Skin epidermis (tissue), 12 donors: ENCODE data around the gene ABTB2.

Experiments
- H3K27ac ChIP-seq, 21 experiments: fragments of 200-600 bp; sonication (generic) in 11 of 21; one replicate each; pipeline ENCODE4 v1.5.0; 2020; ENCODE audit warnings: mild to moderate bottlenecking in 3 of 21, inconsistent platforms in 2 of 21, moderate library complexity in 2 of 21
- H3K4me3 ChIP-seq, 7 experiments: fragments of 200-600 bp; sonication (generic) in 2 of 7; one replicate each; pipeline ENCODE4 v1.5.0; 2020; ENCODE audit warnings: inconsistent platforms in 2 of 7, mild to moderate bottlenecking in 2 of 7, moderate library complexity in 1 of 7

The ABTB2 gene

DNA sequence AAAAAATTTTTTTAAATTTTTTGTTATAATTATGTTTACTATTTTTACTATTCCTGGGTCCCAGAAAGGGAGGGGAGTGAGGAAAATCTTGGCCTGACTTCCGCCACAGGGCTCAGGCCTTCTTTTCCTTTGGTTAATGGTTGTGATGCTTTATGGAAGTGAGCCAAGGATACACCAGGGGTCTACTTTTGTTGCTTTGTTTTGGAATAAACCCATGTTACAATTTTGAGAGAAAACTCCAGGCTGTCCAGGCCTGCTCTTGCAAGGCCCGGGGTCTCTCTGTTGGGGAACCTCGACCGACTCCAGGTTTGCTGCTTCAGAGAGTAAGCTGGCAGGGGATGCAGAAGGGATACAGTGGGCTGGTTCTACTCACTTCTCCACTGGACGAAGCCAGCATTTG, 84.7 kb downstream of the ABTB2 start:
- Histone ChIP-seq H3K4me3 (no peak overlapping the region), H3K27ac (no peak overlapping the region)

DNA sequence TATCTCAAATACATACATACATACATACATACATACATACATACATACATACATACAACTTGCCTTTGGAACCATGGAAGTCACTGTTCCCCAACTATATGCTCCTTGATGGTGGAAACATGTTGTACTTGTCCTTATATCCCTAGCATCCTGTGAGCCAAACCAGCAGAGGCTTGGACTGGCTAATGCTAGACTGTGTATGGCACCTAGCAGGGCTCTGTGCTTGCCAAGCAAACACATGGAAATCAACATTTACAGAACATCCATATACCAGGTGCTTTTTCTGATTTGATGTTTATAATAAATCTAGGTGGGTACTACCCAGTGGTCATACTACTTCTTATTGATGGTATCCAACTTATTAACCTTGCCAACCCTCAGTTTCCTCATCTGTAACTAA, 86.1 kb downstream of the ABTB2 start:
- Histone ChIP-seq H3K27ac (no peak overlapping the region), H3K4me3 (no peak overlapping the region)

DNA sequence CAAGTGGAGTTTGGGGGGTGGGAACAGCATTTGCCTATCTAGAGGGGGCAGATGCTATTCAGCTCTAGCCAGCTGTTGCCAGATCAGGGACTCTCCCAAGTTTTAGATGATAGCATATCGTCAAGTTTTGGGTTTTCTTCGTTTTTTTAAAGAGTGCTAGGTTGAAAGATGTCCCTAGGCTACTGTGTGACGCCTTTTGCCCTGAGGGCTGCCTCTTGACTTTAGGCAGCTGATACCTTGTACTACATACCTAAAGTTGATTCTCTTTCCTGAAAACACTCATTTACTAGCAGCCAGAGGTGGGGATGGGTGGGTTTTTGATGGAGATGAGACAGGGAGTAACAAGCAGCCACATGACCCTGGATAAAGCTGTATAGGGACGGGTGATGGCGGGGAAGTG, 87.1 kb downstream of the ABTB2 start:
- Histone ChIP-seq H3K4me3 (no peak overlapping the region), H3K27ac (no peak overlapping the region)

DNA sequence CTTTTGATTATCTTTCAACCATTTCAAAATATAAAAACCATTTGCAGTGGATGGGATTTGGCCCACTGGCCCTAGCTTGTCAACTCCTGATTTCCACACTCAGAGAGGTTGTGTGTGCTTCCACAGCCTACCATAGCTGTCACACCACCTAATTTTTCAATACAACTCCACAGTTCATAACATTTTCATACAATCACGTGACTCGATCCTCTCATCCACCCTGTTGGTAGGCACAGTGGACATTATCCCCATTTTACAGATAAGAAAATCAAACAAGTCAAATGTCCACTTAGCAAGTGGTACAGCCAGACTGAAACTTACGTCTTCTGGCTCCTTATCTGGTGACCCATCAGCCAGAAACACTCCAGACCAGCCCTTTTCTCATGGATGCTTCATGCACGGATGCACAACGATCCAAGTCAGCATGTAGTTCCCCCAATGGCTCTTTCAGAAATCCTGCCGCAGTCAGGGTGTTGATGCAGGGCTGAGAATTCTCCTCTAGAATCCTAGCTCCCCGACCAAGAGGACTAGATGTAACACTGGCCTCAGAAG, 88.0 kb downstream of the ABTB2 start:
- H3K27ac ChIP-seq, result no peak overlapping the region
- no peak overlapping the region for H3K4me3 ChIP-seq

DNA sequence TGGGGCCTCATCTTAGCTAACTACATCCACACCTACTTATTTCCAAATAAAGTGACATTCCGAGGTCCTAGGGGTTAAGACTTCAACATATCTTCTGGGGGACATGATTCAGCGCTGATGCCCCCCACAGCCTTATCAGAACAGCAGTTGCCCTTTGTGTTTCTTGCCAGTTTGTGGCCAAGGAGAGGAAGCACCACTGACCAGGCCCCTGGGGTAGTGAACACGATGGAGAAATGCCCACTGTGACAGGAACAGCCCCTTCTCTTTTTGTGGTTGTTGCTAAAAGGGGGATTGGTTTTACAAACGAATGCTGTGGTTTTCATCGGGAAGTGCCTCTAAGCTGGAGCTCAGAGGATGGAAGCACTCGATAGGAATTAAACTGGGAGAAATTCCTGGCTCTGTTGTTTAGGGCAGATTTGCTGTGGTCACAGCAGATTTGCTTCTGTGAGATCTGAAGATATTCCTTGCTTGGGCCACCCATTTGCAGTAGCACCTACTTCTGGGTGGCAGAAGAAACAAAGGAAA, 88.8 kb downstream of the ABTB2 start:
- H3K4me3 ChIP-seq, result no peak overlapping the region
- no peak overlapping the region for H3K27ac ChIP-seq

DNA sequence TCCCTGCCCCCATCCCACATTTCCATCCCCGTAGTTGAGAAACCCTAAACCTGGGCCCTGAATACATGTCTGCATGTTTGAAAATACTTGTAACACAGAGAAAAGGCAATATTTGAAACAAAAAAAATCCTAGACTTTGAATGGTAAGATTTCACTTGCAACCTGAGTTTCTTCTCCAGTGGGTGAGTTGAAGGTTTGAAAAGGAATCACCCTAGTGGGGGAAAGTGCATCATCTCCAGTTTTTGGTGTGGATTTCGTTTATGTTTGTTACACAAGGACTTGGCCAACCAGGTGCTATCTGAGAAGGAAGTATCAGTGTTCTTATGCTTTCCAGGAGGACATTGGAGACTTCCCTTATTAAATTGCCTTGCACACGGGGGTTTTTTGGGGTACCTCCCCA, 90.4 kb downstream of the ABTB2 start:
- no peak overlapping the region for H3K4me3 ChIP-seq
- peak overlapping the region in 5 of 21 experiments; percentile 4 to 62 (median 43) for H3K27ac ChIP-seq

DNA sequence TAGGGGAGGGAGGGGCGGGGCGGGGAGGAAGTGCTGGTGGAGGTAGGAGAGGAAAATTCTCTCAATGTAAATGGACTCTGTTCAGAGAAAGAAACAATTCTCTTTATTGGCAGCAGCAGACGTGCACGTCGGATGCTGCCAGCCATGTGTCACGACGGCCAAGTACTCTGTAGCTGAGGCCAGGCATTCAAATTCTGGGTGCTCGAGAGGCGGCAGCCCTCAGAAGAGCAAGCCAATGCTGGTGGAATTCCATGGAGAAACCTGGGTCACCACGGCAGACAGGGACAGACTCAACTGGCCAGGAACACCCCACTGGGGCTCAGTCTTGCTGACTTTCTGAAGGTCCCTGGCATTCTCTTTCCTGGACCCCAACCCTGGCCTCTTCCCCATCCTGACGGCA, 90.8 kb downstream of the ABTB2 start:
- H3K27ac ChIP-seq, result peak overlapping the region in 7 of 21 experiments; percentile 4 to 62 (median 38)

DNA sequence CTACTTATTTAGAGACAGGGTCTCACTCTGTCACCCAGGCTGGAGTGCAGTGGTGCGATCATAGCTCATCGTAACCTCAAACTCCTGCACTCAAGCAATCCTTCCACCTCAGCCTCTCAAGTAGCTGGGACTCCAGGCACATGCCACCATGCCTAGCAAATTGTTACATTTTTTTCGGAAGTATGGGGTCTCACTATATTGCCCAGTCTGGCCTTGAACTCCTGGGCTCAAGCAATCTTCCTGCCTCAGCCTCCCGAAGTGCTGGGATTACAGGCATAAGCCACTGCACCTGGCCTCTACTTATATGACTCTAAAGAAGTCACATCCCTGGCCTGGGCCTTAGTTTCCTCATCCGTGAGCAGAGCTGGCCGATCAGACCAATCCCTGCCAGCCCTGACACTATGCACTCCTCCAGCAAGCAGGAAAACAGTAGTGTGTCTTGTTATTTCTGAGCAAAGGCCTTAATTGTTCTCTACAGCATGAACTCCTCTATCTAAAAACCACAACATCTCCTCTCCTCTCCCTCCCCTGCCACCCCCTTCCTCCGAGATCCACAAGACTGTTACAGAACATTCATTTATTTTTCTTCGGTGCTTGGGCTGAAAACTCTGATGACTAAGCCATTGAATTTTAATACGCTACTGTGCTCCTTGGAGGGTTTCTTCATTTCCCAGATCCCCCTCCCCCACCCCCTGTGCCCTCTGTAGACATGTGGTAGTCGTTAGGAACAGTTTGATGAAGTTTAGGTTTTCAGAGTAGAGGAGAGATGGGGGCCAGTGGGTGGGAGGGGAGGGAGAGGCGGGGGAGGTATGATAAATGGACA, 91.5 kb downstream of the ABTB2 start:
- Histone ChIP-seq H3K27ac (peak overlapping the region in 8 of 21 experiments; percentile 8 to 62 (median 34)), H3K4me3 (no peak overlapping the region)

More for the DNA sequence above, 90.8 kb downstream of the ABTB2 start:
- no peak overlapping the region for H3K4me3 ChIP-seq

DNA sequence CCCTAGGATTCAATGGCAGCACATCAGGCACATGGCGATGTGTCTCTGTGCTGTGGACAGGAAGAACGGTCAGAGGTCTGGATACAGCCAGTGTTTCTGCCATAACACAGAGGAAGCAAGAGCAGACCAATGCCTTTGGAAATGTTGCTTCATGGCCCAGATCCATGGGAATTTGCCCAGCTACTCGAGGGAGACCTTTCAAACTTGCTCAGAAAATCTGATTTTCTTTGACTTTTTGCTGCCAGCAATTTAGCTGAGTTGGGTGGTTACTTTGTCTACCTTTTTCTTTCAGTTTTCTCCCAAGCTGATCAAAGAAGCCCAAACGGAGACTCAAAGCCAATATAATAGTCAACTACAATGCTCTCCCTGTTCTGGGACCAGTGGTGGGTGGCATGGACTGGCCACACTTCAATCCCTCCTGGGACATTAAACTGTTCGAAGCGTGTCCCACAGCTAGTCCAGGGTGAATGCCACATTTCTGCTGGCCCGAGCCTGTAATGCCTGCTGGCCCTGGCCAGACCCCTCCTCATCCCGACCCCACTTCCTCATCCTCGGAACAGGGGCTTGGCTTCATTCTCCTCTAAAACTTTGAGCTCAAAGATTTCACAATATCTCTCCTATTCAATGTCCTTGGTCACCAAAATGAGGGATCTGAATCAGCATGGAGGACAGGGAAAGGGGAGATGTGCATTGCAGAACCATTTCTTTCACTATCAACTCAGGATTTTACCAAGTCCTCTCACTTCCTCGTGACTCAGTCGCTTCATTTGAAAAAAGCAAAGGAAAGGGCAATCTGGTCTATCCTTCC, 93.3 kb downstream of the ABTB2 start:
- peak overlapping the region in 3 of 21 experiments; percentile 11 to 50 (median 37) for H3K27ac ChIP-seq
- no peak overlapping the region for H3K4me3 ChIP-seq

DNA sequence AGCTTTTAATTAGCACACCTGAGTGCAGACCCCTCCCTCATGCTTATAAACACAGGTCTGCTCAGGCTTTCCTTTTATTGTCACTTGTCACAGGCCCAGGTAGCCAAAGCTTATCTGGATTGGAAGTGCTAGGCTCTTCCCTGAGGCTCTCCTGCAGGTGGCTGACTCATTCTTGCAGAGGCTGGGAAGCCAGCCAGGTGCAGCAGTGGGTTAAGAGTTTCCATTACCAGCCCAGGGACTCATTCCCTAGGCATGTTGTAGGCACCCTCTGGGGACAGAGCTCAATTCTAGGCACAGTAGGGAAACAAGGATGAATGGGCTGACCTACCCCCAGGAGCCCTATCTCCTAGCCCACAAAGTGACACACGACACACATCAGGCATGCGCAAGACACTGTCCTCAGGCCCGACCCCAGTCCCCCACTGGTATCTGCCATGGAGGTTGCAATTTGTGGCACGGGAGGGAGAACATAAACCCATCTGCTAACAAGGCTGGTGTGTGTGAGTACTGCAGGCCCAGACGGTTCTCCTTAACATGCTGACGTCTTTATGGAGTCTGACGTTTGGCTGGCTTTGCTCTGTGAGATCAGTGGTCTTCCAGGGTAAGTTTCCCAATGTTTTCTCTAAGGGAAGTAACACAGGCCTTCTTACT, 94.2 kb downstream of the ABTB2 start:
- H3K4me3 ChIP-seq, result no peak overlapping the region

DNA sequence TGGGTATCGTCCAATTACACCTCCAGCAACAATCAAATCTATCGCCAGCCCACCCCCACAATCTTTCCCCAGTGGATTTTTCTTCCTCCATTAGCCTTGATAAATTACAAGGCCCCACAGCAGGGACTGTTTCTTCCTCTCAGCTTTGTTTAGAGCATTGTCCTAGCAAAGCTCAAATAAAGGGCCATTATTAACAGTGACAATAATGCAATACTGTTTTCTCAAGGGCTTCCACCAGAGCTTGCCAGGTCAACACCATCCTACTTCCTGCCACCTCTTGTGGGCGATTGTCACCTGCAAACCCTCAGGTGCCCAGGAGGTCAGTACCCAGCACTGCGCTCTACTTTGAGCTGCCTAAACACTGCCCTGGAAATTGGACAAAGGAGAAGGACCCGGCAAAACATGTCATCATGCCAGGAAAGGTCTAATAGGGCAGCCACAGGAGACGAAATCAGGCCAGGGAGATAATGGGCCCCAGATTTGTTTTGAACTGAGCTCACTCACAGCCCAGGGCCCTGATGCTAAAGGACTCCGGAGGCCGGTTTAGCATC, 95.2 kb downstream of the ABTB2 start:
- Histone ChIP-seq H3K27ac (peak overlapping the region in 3 of 21 experiments; percentile 36 to 47 (median 36)), H3K4me3 (no peak overlapping the region)

More for the DNA sequence above, 94.2 kb downstream of the ABTB2 start:
- peak overlapping the region in 3 of 21 experiments; percentile 1 to 50 (median 11) for H3K27ac ChIP-seq

DNA sequence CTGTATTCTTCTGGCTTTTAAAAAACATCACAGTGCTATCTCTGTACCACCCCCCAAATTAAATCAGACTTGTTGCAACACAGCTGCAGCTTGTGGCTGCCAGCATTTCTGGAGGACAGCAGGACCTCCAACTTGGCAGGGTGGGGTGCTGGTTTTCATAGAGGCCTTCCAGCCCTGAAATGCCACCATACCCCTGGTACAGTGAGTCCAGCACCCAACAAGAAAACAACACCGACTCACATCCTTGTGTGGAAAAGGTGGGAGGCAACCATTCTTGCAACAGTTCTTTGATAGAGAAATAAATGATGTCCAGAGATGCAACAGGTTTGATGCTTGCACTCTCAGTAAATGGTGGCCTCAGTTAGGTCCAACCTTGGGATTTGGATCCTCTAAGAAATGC, 96.0 kb downstream of the ABTB2 start:
- H3K4me3 ChIP-seq, result no peak overlapping the region
- H3K27ac ChIP-seq, result no peak overlapping the region

DNA sequence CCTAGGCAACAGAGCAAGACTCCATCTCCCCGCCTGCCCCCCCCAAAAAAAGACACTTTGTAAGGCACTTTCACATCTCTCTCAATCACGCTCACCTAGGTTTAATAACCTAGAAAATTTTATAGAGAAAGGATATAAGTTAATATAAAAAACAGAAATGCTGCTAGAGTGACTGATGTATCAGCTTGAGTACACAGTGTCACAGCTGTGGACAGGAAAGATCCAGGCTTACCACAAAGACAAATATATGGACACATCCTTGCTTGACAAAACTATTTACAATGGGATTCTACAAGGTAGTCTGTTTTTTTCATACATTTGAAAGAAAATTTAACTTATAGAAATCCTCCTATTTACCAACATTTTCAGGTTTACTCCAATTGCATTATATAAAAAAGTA, 96.7 kb downstream of the ABTB2 start:
- H3K4me3 ChIP-seq, result no peak overlapping the region
- H3K27ac ChIP-seq, result no peak overlapping the region

DNA sequence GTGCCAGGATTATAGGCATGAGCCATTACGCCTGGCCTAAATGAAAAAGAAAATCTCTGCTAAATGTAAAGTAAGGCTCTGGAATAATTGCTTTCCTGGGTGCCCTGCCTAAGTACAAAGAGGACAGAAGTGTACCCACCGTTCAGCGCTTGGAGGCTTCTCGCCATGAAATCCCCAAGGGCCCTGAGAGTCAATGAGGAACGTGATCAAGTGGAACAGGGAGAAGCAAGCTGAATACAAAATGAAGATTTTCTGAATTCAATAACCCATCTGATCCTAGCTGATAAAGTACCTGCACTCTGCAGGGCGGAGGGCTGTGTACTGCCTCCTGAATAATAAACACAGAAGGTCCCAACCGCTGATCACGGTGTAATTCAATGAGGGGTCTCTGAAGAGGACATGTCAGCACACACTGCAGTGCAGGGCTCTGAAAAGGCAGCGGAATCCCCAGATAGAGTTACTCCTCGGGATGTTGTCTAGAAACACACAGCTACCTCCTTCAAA, 97.7 kb downstream of the ABTB2 start:
- H3K4me3 ChIP-seq, result no peak overlapping the region
- H3K27ac ChIP-seq, result no peak overlapping the region

DNA sequence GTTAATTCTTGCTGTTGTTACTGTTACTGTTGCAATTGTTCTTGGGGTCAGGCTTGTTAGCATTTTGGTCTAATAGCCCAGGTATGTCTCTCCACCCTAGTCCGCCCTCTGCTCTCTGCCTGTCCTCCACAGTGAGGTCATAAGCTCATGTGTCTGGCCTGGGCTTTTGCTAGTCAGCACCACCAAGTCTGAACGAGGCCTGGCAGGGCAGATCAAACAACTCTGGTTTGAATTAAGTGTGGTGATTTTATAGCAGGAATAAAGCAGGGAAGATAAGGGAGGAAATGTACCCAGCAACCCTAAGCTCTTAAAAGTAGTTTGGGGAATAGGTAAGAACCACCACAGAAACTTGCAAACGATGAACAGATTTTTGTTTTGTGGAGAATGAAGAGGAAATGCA, 98.7 kb downstream of the ABTB2 start:
- Histone ChIP-seq H3K4me3 (no peak overlapping the region), H3K27ac (no peak overlapping the region)

DNA sequence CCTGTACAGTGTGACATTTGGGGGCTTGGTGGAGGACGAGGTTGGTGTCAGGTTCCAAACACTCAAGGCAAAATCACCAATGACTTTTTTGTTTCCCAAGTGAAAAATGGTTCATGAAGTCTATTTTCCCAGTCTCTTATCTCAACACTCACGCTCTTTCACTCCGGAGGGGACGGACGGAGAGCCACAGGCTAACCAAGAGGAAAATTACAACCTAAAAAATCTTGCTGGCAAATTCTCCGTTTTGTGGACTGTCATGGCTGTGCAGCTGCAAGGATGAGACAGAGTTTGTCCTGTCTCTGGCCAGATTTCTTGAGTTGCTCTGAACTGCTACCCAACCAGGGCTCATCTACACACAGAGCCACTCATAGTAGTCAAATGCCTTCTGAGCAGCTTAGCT, 101.2 kb downstream of the ABTB2 start:
- Histone ChIP-seq H3K27ac (no peak overlapping the region), H3K4me3 (no peak overlapping the region)

DNA sequence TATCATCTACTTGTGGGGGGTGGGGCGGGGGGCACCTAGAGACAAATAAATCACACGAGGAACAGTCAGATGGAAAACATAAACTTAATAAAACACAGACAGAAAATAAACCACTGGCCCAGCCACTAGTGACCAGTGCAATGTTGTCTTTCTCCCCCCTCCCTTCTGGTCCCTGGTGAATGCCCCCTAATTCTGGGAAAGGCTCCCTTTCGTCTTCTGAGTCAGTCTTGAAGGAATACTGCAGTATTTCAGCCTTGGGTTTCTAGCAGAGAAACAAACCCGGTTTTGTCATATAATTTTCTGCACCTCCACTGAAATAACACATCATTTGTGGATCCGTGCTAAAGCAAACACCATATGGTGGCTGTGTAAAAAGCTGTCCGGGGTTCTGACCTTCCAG, 101.7 kb downstream of the ABTB2 start:
- Histone ChIP-seq H3K27ac (no peak overlapping the region), H3K4me3 (no peak overlapping the region)

DNA sequence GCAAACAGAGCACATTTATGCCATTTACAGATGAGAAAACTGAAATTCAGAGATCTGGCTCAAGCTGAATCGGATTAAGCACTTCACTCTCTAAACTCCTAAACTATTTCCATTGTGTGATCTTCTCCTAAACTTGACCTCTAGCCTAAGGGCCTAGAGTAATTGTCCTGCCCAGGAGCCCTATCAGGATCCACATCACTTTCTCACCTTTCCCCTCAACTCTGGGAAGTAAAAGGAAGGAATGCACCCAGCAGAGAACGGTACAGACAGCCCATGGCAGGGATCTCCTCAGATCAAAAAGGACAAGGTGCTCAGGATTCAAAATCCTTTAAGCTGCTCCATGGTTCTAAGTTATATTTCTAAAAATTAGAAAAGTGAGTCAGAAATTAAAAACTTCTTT, 102.7 kb downstream of the ABTB2 start:
- no peak overlapping the region for H3K27ac ChIP-seq

DNA sequence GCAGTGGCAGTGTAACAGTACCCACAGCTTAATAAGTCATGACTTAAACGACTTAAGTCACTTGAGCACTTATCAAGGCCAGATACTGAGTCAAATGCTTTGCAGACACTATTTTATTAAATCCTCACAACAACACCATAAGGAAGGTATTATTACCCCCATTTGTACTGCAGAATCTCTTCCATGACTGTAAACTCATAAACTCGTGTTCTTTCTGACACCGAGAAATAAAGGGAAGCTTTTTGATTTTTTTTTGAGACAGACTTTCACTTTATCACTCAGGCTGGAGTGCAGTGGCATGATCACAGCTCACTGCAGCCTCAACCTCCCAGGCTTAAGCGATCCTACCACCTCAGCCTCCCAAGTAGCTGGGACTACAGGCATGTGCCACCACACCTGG, 103.8 kb downstream of the ABTB2 start:
- Histone ChIP-seq H3K27ac (no peak overlapping the region), H3K4me3 (no peak overlapping the region)

More for the DNA sequence above, 102.7 kb downstream of the ABTB2 start:
- H3K4me3 ChIP-seq, result no peak overlapping the region
